Activated CD4-positive, alpha-beta T cell treated with anti-CD3 and anti-CD28 coated beads for 36 hours (primary cell): Measurements from ENCODE around the gene RGS17. TPM values are rescaled to one million over a fixed set of nuclear protein-coding genes. Genes with fewer than 3 reads are reported as not detected.
"Not testable (repeated sequence)": the region's sequence is repeated elsewhere in the genome, so short reads cannot be mapped to it uniquely, and the experiment has no call there.

Source experiments
- ATAC-seq: fragments of 200-7000 bp; cut with Tn5 transposase; one replicate; pipeline ENCODE4 v1.10.0; 2021; ENCODE audit warnings: mild to moderate bottlenecking, moderate library complexity
- CTCF ChIA-PET: fragments of 350-600 bp; sonication (Branson Sonifier 250); formaldehyde crosslinking; loops from one replicate; lab custom pipeline; 2021; ENCODE audit warnings: antibody characterized with exemption; lab: Charles Lee
- POLR2A ChIA-PET: fragments of 350-600 bp; sonication (Branson Sonifier 250); formaldehyde crosslinking; loops from one replicate; lab custom pipeline; 2021; ENCODE audit warnings: antibody characterized with exemption, inconsistent platforms; lab: Charles Lee
- DNase-seq: peaks from one replicate; pipeline ENCODE4 v3.0.0-alpha.2; 2020
- H3K27ac Mint-ChIP-seq: one replicate; pipeline ENCODE4 v1.8.0; 2021; ENCODE audit warnings: mixed read lengths
- H3K27me3 Mint-ChIP-seq: one replicate; pipeline ENCODE4 v1.8.0; 2021; ENCODE audit warnings: mixed read lengths
- H3K36me3 Mint-ChIP-seq: one replicate; pipeline ENCODE4 v1.8.0; 2021; ENCODE audit warnings: low read depth, mixed read lengths
- H3K4me1 Mint-ChIP-seq: one replicate; pipeline ENCODE4 v1.8.0; 2021; ENCODE audit warnings: mixed read lengths
- H3K4me3 Mint-ChIP-seq: one replicate; pipeline ENCODE4 v1.8.0; 2021; ENCODE audit warnings: mild to moderate bottlenecking, moderate library complexity, mixed read lengths
- H3K9me3 Mint-ChIP-seq: one replicate; pipeline ENCODE4 v1.8.0; 2021; ENCODE audit warnings: low read depth, mixed read lengths
- intact Hi-C, 2 experiments: fragments of 100-400 bp; cut with DNase I in 1 of 2; cut with micrococcal nuclease in 1 of 2; formaldehyde crosslinking; loops; one replicate each; pipeline versions ENCODE4 v1.14.2 to v1.15.1; 2022 to 2024; cut with DNase I, micrococcal nuclease
- total RNA-seq, 2 experiments: library from RNA; stranded (reverse); gene quantifications; one replicate each; pipeline ENCODE4 v1.2.3, GENCODE V29; 2021

Gene RGS17
- total RNA-seq, 2 experiments from 2014 or later: not detected

- POLR2A ChIA-PET: interaction anchor here (1.1 kb wide), 1 partner anchor 9 kb away, joined by 4 read pairs; no protein-coding TSS in a partner anchor
- peaks cover 39% of the 10 kb centered on the region for H3K4me1 Mint-ChIP-seq
- ATAC-seq (no peak), DNase-seq (no peak)
- intact Hi-C loops: no loop called here
- no peak overlapping the region for H3K27ac Mint-ChIP-seq
- peaks cover 1% of the 10 kb centered on the region for H3K9me3 Mint-ChIP-seq
- no peak overlapping the region for H3K4me3 Mint-ChIP-seq
- CTCF ChIA-PET: no interaction called here
- H3K27me3 Mint-ChIP-seq: no peaks in the 10 kb centered on the region
- peaks cover 81% of the 10 kb centered on the region for H3K36me3 Mint-ChIP-seq
These were observed 155.7 kb downstream of the RGS17 start for GRCh38 chr6:152975204-152975915.

GRCh38 chr6:152973916-152974315 is 157.2 kb downstream of the RGS17 start:
- no peak for DNase-seq
- Mint-ChIP-seq H3K36me3 (peaks cover 87% of the 10 kb centered on the region), H3K27me3 (no peaks in the 10 kb centered on the region), H3K4me1 (peaks cover 34% of the 10 kb centered on the region), H3K27ac (no peak overlapping the region), H3K9me3 (peaks cover 7% of the 10 kb centered on the region), H3K4me3 (no peak overlapping the region)
- intact Hi-C loops: loop anchor here in 1 of 2 experiments (5.0 kb wide), 1 partner anchor 33 kb away; no protein-coding TSS in a partner anchor
- ChIA-PET POLR2A (no interaction called here), CTCF (no interaction called here)
- ATAC-seq: peak; percentile 42

GRCh38 chr6:152969688-152970418 is 161.2 kb downstream of the RGS17 start:
- H3K27ac Mint-ChIP-seq: no peak overlapping the region
- H3K36me3 Mint-ChIP-seq: peaks cover 57% of the 10 kb centered on the region
- intact Hi-C loops: loop anchor here in 1 of 2 experiments (5.0 kb wide), 1 partner anchor 37 kb away; no protein-coding TSS in a partner anchor

GRCh38 chr6:152966168-152966894 is 164.8 kb downstream of the RGS17 start:
- H3K4me3 Mint-ChIP-seq, POLR2A ChIA-PET, ATAC-seq, H3K4me1 Mint-ChIP-seq, H3K27me3 Mint-ChIP-seq, intact Hi-C loops, DNase-seq, H3K27ac Mint-ChIP-seq: not testable (repeated sequence)
- Mint-ChIP-seq H3K36me3 (peaks cover 25% of the 10 kb centered on the region), H3K9me3 (peaks cover 19% of the 10 kb centered on the region)
- CTCF ChIA-PET: interaction anchor here (1.5 kb wide), 1 partner anchor 12 kb away, joined by 3 read pairs; no protein-coding TSS in a partner anchor

More at GRCh38 chr6:152969688-152970418, 161.2 kb downstream of the RGS17 start:
- CTCF ChIA-PET: interaction anchor here (0.9 to 1.2 kb wide), 3 partner anchors 10 to 22 kb away, joined by 3 to 5 read pairs (median 3); no protein-coding TSS in a partner anchor
- ATAC-seq: no peak
- Mint-ChIP-seq H3K4me1 (peaks cover 12% of the 10 kb centered on the region), H3K9me3 (peaks cover 20% of the 10 kb centered on the region), H3K27me3 (no peaks in the 10 kb centered on the region), H3K4me3 (no peak overlapping the region)
- POLR2A ChIA-PET: no interaction called here
- DNase-seq: no peak

GRCh38 chr6:152959333-152959732 is 171.7 kb downstream of the RGS17 start:
- DNase-seq: no peak
- ATAC-seq: no peak
- ChIA-PET CTCF (no interaction called here), POLR2A (no interaction called here)
- no peak overlapping the region for H3K27ac Mint-ChIP-seq
- H3K4me3 Mint-ChIP-seq: no peak overlapping the region
- no peaks in the 10 kb centered on the region for H3K9me3 Mint-ChIP-seq
- no peaks in the 10 kb centered on the region for H3K4me1 Mint-ChIP-seq
- no peaks in the 10 kb centered on the region for H3K36me3 Mint-ChIP-seq
- intact Hi-C loops: no loop called here
- peaks cover 9% of the 10 kb centered on the region for H3K27me3 Mint-ChIP-seq

GRCh38 chr6:152957796-152958195 is 173.3 kb downstream of the RGS17 start:
- DNase-seq: no peak
- no peaks in the 10 kb centered on the region for H3K9me3 Mint-ChIP-seq
- no peak for ATAC-seq
- no peaks in the 10 kb centered on the region for H3K36me3 Mint-ChIP-seq
- H3K4me3 Mint-ChIP-seq: no peak overlapping the region
- intact Hi-C loops: no loop called here
- H3K27ac Mint-ChIP-seq: no peak overlapping the region
- CTCF ChIA-PET: interaction anchor here (0.6 to 1.2 kb wide), 2 partner anchors 10 kb away, joined by 3 to 4 read pairs; no protein-coding TSS in a partner anchor
- POLR2A ChIA-PET: no interaction called here
- peaks cover 12% of the 10 kb centered on the region for H3K27me3 Mint-ChIP-seq
- H3K4me1 Mint-ChIP-seq: no peaks in the 10 kb centered on the region

Other genes with a start within 250 kb of the RGS17 start
- 10 to 100 TPM; 48.7 to 57.3 TPM for gene FBXO5, start 148.2 kb downstream of the RGS17 start, total RNA-seq
- gene MTRF1L, start 128.6 kb downstream of the RGS17 start, total RNA-seq: 10 to 100 TPM; 16.8 to 19.9 TPM